HCT116 (cell line): Measurements from ENCODE around the gene IDS. TPM values are rescaled to one million over a fixed set of nuclear protein-coding genes. Genes with fewer than 3 reads are reported as not detected.
"Not testable (repeated sequence)": the region's sequence is repeated elsewhere in the genome, so short reads cannot be mapped to it uniquely, and the experiment has no call there.

Source experiments
- ATAC-seq: fragments of 200-7000 bp; cut with Tn5 transposase; 2 replicates; pipeline ENCODE4 v1.9.1; 2020; ENCODE audit warnings: mild to moderate bottlenecking, moderate library complexity
- BruUV-seq: library from RNA; stranded (reverse); fragments of 400-500 nt; replicated peaks from 2 replicates; lab custom pipeline; 2021; lab: Mats Ljungman, UMichigan
- CTCF ChIA-PET: fragments of 300-600 bp; sonication (Branson Sonifier 250); formaldehyde crosslinking; loops from one replicate; lab custom pipeline; 2021; ENCODE audit warnings: antibody characterized with exemption; lab: Charles Lee
- POLR2A ChIA-PET: fragments of 300-600, 350-600 bp; sonication (Branson Sonifier 250); formaldehyde crosslinking; loops from one replicate; lab custom pipeline; 2021; ENCODE audit warnings: antibody characterized with exemption; lab: Charles Lee
- RAD21 ChIA-PET, 2 experiments: fragments of 300-600 bp; sonication (Branson Sonifier 250); formaldehyde crosslinking; loops; one replicate each; lab custom pipeline; 2023; ENCODE audit warnings: low total read pairs in 2 of 2; ENCODE audit not compliant: uncharacterized antibody in 2 of 2, unreplicated experiment in 2 of 2, low non-redundant PET in 1 of 2; lab: Charles Lee
- DNase-seq: peaks from one replicate; pipeline ENCODE4 v3.0.0-alpha.2; 2010; ENCODE audit warnings: low read depth, low spot score
- H2AFZ ChIP-seq: fragments of 200-600 bp; shearing (Covaris generic), sonication (generic); 2 replicates; pipeline ENCODE4 v1.6.1; 2017; ENCODE audit warnings: low read depth, mixed run types, mixed read lengths, antibody characterized with exemption, low read length; ENCODE audit not compliant: poor library complexity, severe bottlenecking
- H3K27ac ChIP-seq: 2 replicates; pipeline ENCODE4 v1.5.1; 2012; ENCODE audit warnings: low read depth, low read length
- H3K27me3 ChIP-seq: fragments of 200-600 bp; sonication (generic); 2 replicates; pipeline ENCODE4 v1.6.1; 2016; ENCODE audit warnings: mixed run types, low read length, mixed read lengths; ENCODE audit not compliant: insufficient read depth
- H3K36me3 ChIP-seq, 2 experiments: fragments of 200-500 bp in 1 of 2; fragments of 200-600 bp in 1 of 2; sonication (Bioruptor generic) in 1 of 2; sonication (generic) in 1 of 2; 2 replicates each; pipeline versions ENCODE4 v1.5.1 to v1.6.1; 2014 to 2016; ENCODE audit warnings: low read length in 2 of 2, inconsistent platforms in 1 of 2, mixed read lengths in 1 of 2, mixed run types in 1 of 2; ENCODE audit not compliant: insufficient read depth in 2 of 2, control insufficient read depth in 1 of 2
- H3K4me1 ChIP-seq, 2 experiments: fragments of 200-600 bp in 1 of 2; sonication (generic) in 1 of 2; 2 replicates each; pipeline versions ENCODE4 v1.5.1 to v1.6.1; 2012 to 2017; ENCODE audit warnings: low read length in 2 of 2, inconsistent platforms in 1 of 2, mild to moderate bottlenecking in 1 of 2, mixed read lengths in 1 of 2, mixed run types in 1 of 2, moderate library complexity in 1 of 2; ENCODE audit not compliant: insufficient read depth in 2 of 2, control insufficient read depth in 1 of 2
- H3K4me2 ChIP-seq: fragments of 200-600 bp; sonication (generic); 2 replicates; pipeline ENCODE4 v1.6.1; 2017; ENCODE audit warnings: mixed run types, low read length, mixed read lengths
- H3K4me3 ChIP-seq, 2 experiments: fragments of 200-600 bp in 1 of 2; sonication (generic) in 1 of 2; replicated peaks in 1 of 2; 2 replicates each; pipeline ENCODE4 v1.5.1; 2011 to 2016; ENCODE audit warnings: low read length in 2 of 2, control low read depth in 1 of 2, low read depth in 1 of 2, mild to moderate bottlenecking in 1 of 2, mixed read lengths in 1 of 2, mixed run types in 1 of 2
- H3K79me2 ChIP-seq: fragments of 200-600 bp; sonication (generic); 2 replicates; pipeline ENCODE4 v1.6.1; 2017; ENCODE audit warnings: mild to moderate bottlenecking, mixed run types, low read length, moderate library complexity, mixed read lengths; ENCODE audit not compliant: insufficient read depth
- H3K9ac ChIP-seq: fragments of 200-600 bp; sonication (generic); 2 replicates; pipeline ENCODE4 v1.6.1; 2016; ENCODE audit warnings: low read length, mixed read lengths
- H3K9me2 ChIP-seq: fragments of 200-600 bp; sonication (generic), shearing (Covaris generic); 2 replicates; pipeline ENCODE4 v1.6.1; 2017; ENCODE audit warnings: mixed run types, mild to moderate bottlenecking, moderate library complexity; ENCODE audit not compliant: insufficient read depth
- H3K9me3 ChIP-seq, 2 experiments: fragments of 200-500 bp in 1 of 2; fragments of 200-600 bp in 1 of 2; sonication (Bioruptor generic) in 1 of 2; sonication (generic) in 1 of 2; 2 replicates each; pipeline ENCODE4 v1.6.1; 2014 to 2017; ENCODE audit warnings: low read length in 2 of 2, mixed read lengths in 2 of 2, inconsistent platforms in 1 of 2, low read depth in 1 of 2, mild to moderate bottlenecking in 1 of 2, mixed run types in 1 of 2, moderate library complexity in 1 of 2; ENCODE audit not compliant: control insufficient read depth in 1 of 2, insufficient read depth in 1 of 2
- H4K20me1 ChIP-seq: fragments of 200-600 bp; sonication (generic), shearing (Covaris generic); 2 replicates; pipeline ENCODE4 v1.6.1; 2017; ENCODE audit warnings: mixed run types, mild to moderate bottlenecking, moderate library complexity; ENCODE audit not compliant: insufficient read depth
- ELF1 ChIP-seq: IDR thresholded peaks from 2 replicates; pipeline ENCODE4 v1.6.1; 2012; ENCODE audit warnings: low read depth, borderline replicate concordance
- EZH2phosphoT487 ChIP-seq: fragments of 200-600 bp; IDR thresholded peaks from 2 replicates; pipeline ENCODE4 v1.6.1; 2018; ENCODE audit warnings: antibody characterized with exemption, borderline replicate concordance
- REST ChIP-seq: IDR thresholded peaks from 2 replicates; pipeline ENCODE4 v1.6.1; 2012; ENCODE audit warnings: low read depth
- TCF7L2 ChIP-seq: IDR thresholded peaks from 2 replicates; pipeline ENCODE4 v1.7.0; 2011; ENCODE audit warnings: borderline replicate concordance, inconsistent platforms; ENCODE audit not compliant: insufficient read depth, insufficient read length; ENCODE audit errors: extremely low read depth
- YY1 ChIP-seq: IDR thresholded peaks from 2 replicates; pipeline ENCODE4 v1.6.1; 2011; ENCODE audit warnings: low read length, low read depth, moderate library complexity, mild to moderate bottlenecking; ENCODE audit not compliant: insufficient replicate concordance; ENCODE audit errors: extremely low read depth
- intact Hi-C: fragments of 100-400 bp; cut with micrococcal nuclease; formaldehyde crosslinking; loops from 2 replicates; pipeline ENCODE4 v1.10.0; 2022
- total RNA-seq: library from RNA; stranded (reverse); gene quantifications from one replicate; pipeline ENCODE4 v1.2.1, GENCODE V29; 2021; ENCODE audit not compliant: unreplicated experiment

The IDS gene
- total RNA-seq, 1 experiment from 2014 or later = 42.0 TPM

GRCh38 chrX:149490100-149490499 is 15.0 kb downstream of the IDS start:
- ChIA-PET RAD21 (no interaction called here), CTCF (no interaction called here), POLR2A (no interaction called here)
- TF ChIP-seq ELF1 (no peak), TCF7L2 (no peak), YY1 (no peak), EZH2phosphoT487 (no peak), REST (no peak)
- no peak for DNase-seq
- Histone ChIP-seq H3K79me2 (no peaks in the 10 kb centered on the region), H3K4me3 (no peak overlapping the region), H3K4me2 (no peak overlapping the region), H3K27me3 (no peaks in the 10 kb centered on the region), H3K27ac (no peak overlapping the region), H3K4me1 (peaks cover 6 to 14% of the 10 kb centered on the region in 2 experiments), H3K9me2 (no peaks in the 10 kb centered on the region), H3K36me3 (peaks cover 7 to 9% of the 10 kb centered on the region in 2 experiments; a peak in 3 of 4 replicates), H3K9ac (no peak overlapping the region), H3K9me3 (no peaks in the 10 kb centered on the region), H4K20me1 (no peaks in the 10 kb centered on the region), H2AFZ (no peak overlapping the region)
- BruUV-seq = no TSS peak
- ATAC-seq = no peak
- intact Hi-C loops = loop anchor here (5.0 kb wide), 1 partner anchor 472 kb away; no protein-coding TSS in a partner anchor

DNA sequence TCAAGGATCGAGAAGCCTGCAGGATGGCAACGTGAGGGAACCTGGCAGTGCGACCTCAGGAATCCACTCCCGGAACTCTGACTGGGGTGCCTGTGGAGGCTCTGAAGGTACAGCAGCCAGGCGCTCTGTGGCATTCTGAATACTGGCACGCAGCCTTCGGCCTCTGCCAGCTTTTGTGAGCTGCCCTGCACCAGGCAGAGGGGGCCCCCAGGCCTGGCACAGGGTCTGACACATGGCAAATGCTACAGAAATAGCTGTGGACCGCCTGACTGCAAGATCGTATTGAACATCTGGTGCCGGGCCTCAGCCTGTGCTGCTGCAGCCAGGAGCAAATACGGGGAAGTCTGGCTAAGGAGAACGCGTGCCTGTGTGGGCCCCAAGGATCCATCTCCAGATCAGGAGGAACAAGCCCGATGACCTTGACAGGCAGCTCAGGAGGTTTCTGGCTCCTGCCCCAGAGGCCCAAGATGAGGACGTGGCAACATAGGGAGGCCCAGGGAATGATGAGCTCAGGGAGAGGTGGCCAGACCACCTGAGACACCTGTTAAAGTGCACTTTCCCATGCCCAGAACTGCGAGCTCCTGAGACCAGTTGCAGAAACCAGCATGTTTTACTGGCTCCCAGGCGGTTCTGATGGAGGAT is 16.6 kb downstream of the IDS start:
- H3K9ac ChIP-seq, H3K4me1 ChIP-seq, H3K27me3 ChIP-seq, ATAC-seq, H3K79me2 ChIP-seq, CTCF ChIA-PET, H3K4me2 ChIP-seq, H3K9me3 ChIP-seq, H2AFZ ChIP-seq, BruUV-seq, H3K4me3 ChIP-seq, H3K27ac ChIP-seq, intact Hi-C loops, RAD21 ChIA-PET, H4K20me1 ChIP-seq, H3K9me2 ChIP-seq, POLR2A ChIA-PET, H3K36me3 ChIP-seq, DNase-seq: not testable (repeated sequence)

DNA sequence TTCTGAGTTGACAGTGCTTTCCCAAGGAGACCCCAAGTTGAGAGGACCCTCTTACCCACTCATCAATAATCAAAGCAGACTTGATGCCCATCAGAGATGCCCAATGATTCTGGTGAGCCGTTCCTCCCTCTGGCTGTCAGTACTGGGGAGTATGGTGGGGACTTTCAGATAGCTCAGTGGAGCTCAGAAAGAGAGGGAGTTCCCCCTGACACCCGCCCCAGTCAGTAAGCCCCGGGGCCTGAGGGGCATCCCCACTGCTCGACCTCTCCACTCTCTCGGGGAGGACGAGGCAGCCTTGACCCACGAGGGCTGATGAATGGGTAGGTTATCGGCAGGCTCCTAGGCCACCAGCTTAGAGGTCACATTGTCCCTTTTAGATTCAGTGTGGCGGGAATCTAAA is 17.1 kb downstream of the IDS start:
- H3K27ac ChIP-seq, H3K9ac ChIP-seq, H3K4me2 ChIP-seq, H3K4me3 ChIP-seq, ATAC-seq, H3K9me3 ChIP-seq, H3K9me2 ChIP-seq, H3K27me3 ChIP-seq, H3K79me2 ChIP-seq, H3K4me1 ChIP-seq, BruUV-seq, DNase-seq, intact Hi-C loops, POLR2A ChIA-PET, RAD21 ChIA-PET, H4K20me1 ChIP-seq, H3K36me3 ChIP-seq, H2AFZ ChIP-seq: not testable (repeated sequence)
- CTCF ChIA-PET = interaction anchor here (0.6 kb wide), 1 partner anchor 17 kb away, joined by 4 read pairs; the partner anchor contains the start of gene IDS
